NOMO-1 treated with dmso at 0.1 percent for 144 hours (cell line): ENCODE data around the gene BCAP31.
A peak's percentile ranks its signal among the peaks of the same experiment; 100 is the strongest.
"Not testable (repeated sequence)": the region's sequence is repeated elsewhere in the genome, so short reads cannot be mapped to it uniquely, and the experiment has no call there.

Experiments used
- DNase-seq: peaks from one replicate; lab custom pipeline; 2025; ENCODE audit not compliant: unreplicated experiment; lab: John Stamatoyannopoulos, UW

Gene BCAP31

DNA sequence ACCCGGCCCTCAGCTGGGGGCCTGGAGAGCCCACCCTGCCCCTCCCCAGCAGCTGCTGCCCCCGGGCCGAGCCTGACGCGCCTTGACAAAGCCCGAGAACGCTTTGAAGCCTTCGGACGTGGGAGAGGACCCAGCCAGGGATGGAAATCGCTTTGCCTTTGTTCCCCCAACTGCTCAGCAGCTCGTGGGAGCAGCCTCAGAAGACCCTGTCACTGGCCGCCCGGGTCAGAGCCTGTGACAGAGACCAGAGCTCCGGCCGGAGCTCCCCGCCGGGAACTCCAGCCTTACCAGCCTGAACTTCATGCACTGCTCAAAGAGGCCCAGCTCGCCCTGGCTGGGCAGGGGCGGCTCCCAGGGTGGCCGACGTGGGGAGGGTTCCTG is 39.0 kb downstream of the BCAP31 start:
- no peak for DNase-seq

DNA sequence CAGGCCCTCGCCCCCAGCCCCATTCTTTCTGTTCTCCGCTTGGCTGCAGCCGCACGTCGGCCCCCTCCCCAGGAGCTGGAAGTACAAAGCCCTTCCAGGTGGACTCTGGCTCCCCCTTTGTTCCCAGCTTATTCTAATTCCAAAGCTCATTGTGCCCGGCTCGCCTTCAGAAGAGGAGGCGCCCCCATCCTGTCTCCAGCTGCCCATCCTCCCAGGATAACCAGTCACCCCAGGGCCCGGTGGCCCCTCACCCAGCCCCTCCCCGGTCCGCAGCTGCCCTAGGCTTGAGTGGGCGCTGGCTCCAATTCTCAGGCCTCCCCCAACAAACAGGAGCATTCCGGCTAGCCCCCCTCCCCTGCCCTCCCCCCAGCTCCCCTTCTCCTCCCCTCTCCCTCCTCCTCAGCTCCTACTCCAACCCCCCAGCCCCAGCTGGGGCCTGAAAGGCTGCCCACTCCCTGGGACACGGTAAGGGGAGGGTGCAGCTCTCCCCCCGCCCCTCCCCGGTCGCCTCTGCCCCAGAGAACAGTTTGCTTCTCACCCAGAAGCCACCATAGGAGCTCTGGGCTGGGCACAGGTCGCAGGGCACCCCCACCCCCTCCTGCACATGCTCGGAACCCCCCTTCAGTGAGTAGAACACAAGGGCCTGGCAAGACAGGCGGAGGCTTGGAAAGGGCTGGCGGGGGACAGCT is 39.6 kb downstream of the BCAP31 start:
- DNase-seq, result no peak

- DNase-seq, result not testable (repeated sequence)
These were observed 40.7 kb downstream of the BCAP31 start for GRCh38 chrX:153683486-153683885.

- DNase-seq, result no peak
These were observed 43.0 kb downstream of the BCAP31 start for GRCh38 chrX:153681175-153681574.

GRCh38 chrX:153674219-153674851 is 49.9 kb downstream of the BCAP31 start:
- no peak for DNase-seq

GRCh38 chrX:153673428-153674218 is 50.6 kb downstream of the BCAP31 start, which contains the start of gene PNCK:
Gene PNCK (minus strand): TSS chrX:153673813. CDS start chrX:153673076, 737 bp downstream.
- DNase-seq, result no peak

DNA sequence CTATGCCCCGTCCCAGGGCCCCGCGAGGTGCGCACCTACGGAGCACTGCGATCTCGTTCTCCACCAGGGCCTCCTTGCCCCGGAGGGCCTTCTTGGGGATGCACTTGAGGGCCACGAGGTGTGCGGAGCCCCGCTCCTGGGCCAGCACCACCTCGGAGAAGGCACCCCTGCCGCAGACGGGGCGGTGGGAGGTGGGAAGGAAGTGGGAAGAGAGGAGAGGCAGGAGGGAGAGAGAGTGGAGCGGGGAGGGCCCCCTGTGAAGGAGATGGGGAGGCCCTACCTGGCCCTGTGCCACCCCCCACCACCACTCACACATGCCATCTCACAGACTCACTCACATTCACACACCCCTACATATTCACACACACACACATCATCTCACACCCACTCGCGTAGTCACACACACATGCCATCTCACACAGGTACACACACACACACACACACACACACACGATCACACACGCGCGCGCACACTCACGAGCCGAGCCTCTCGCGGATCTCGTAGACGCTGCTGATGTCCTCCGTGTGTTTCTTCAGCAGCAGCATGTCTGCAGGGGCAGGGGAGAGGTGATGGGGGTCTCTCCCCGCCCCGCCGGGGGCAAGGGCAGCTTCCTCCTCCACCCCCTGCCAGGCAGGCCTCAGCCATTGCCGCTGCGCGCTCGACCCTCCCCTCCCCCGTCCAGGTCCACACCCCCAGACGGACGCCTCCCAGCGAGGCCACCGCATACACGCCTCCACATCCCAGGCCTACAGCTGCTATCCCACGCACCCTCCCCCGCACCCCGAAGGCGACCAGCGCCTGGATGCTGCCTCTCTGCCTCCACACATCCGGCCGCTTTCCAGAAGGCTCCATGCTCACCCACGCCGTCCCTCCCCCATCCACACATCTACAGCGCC is 51.4 kb downstream of the BCAP31 start:
- DNase-seq, result no peak

DNA sequence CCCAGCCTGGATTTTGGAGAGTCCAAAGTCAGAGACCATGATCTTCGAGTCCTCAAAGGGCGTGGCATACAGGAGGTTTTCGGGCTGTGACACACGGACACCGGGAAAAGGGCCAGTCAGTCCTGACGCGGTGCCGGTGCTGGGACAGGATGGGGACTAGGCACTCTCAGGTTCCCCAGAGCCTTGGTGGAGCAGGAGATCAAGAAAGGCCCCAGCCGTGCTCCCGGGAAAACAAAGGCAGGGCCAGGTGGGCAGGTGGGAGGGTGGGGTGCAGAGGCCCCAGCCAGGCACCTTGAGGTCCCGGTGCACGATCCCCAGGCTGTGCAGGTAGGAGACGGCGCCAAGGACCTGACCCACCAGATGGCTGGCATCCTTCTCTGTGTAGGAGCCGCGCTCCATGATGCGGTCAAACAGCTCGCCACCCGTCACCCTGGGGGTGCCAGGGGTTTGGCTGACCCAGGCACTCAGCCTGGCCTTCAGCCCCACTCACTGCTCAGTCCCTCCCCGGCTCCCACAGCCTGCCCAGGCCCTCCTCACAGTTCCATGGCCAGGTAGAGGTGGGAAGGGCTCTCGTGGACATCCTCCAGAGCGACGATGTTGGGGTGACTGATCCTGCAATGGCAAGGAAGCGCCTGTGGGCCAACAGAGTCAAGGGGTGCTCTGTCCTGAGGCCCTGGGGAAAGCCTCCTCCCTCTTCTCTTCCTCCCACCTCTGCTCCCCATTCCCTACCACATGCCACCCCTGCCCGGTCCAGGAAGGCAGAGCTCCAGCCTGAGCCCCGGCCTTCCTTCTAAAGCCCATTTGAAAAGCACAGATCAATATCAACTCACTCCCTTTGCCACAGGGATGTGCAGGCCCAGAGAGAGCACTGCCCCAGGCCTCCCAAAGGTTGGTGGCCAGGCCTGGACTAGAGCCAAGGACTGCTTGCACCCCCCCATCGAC is 52.3 kb downstream of the BCAP31 start:
- no peak for DNase-seq

DNA sequence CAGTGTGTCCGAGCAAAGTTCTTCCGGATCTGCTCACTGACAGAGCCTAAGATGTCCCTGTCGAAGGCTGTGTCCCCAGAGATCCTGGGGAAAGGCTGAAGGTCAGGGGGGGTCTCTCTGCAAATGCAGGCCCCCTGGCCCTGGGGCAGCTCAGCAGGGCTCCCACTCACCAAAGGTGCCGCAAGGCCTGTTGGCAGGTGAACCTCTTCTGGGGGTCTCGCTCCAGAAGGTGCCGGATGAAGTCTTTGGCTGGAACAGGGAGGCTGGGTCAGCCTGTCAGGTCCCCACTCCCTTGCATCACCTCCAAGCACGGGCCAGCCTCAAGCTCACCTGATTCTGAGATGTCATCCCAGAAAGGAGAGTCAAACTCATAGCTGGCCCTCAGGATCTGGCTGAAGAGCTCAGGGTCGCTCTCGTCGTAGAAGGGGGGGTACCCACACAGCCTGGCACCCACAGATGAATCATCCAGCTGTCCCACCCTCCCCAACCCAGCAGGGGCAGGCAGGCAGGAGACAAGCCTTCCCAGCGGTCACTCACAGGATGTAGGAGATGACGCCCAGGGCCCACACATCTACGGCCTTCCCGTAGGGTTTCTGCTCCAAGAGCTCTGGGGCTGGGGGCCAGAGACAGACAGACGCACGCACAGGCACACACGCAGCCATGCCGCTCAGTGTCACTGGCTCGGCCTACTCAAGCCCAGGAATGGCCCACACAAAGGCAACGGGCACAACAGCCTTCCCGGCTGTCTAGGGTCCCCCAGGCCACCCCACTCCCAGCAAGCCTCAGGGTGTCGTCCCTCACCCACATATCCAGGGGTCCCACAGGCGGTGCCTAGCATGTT is 53.2 kb downstream of the BCAP31 start:
- DNase-seq, result no peak

DNA sequence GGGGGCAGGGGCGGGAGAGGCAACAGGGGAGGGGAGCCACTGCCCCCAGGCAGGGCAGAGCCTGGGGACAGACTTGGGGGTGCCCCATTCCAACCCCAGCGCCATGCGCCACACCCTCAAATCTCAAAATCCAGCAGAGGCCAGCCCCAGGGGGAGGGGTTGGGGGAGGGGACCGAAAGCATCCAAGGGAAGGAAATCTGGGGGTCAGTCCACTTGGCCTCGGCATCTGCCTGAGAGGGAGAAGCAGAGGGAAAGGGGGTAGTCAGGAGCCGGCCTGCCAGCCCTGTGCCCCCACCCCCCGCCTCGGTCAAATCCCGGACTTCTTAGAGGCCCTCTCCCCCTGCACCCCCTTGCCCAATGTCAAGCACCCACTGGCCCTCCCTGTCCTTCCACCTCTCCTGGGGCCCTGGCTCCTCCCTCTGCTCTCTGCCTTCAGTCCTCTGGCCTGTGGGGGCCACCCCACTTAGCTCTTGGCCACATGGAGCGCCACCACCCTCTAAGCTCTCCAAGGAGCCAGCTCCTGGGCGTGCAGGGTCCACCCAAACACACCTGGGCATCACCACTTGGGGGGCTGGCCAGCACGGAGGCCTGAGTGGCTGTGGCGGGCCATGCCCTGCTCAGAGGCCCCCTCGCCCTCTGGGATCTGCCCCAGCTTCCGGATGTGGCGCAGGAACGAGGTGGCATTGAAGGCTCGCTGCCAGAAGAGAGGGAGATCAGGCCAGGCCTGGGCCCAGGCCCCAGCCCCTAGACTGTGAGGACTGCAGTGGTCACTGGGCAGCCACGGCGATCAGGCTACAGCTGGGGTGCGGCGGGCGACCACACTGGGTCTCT is 54.1 kb downstream of the BCAP31 start:
- no peak for DNase-seq

- no peak for DNase-seq
These were observed 54.9 kb downstream of the BCAP31 start for GRCh38 chrX:153669174-153669890.

DNA sequence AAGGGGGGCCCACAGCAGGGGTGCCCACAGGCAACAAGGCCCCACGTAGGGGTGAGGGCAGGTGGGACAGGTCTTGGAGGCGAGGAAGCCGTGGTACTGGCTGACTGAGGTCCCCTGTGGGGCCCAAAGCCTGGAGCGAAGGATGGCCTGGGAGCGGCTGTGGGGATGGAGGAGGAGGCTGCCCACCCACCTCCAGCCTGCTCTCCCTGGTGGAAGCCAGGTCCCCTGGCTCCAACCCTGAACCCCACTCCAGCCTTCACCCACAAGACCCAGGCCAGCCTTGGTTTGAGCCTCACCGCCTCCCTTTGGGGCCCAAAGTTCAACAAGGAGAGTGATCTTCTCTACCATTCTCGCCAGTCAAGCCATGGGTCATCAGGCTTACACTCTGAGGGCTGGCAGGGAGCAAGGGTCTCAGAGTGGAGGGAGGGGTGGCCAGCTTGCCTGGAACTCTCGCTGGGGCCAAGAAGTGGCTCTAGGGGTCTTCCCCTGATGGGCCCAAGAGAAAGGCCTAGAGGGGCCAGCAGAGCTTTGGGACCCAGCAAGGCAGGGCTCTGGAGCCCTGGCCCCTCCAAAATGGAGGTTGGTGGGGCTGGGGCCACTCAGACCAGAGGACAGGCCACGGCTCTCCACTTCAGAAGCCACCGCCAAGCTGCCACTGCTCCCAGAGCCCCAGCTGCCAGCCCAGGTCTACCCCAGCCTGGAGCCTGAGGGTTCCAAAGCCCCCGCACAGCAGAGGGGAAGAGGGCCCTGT is 55.6 kb downstream of the BCAP31 start:
- no peak for DNase-seq

- peak; percentile 46 for DNase-seq
These were observed 56.2 kb downstream of the BCAP31 start for GRCh38 chrX:153667956-153668396.

DNA sequence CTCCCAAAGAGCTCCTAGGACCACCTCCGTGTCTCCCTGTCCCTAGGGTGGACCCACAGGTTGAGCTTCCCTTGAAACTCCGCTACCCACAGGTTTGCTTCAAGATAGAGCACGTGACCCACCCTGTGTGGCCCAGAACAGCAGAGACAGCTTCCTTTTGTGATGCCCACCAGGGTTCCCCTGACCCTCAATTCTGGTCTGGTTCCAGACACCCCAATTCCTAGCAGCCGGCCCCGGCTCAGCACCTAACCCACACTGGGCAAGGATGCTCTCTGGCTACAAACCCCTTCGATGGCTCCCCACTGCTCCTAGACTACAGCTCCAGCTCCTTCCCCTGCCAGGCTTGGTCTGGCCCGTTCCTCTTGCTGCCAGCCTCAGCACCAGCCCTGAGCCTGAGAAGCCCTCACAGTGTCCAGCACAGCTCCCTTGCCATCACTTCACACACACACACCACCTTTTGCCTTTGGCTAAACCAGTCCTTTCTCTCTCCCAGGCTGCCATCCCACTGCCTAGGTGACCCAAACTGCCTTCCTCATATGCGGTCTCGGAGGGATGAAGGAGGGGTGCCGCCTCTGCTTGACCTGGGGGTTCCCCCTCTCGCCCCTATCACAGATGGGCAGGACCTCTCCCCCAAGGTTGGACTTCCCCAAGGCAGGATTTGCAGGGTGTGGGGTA is 56.8 kb downstream of the BCAP31 start:
- no peak for DNase-seq

GRCh38 chrX:153665726-153666306 is 58.4 kb downstream of the BCAP31 start:
- no peak for DNase-seq

DNA sequence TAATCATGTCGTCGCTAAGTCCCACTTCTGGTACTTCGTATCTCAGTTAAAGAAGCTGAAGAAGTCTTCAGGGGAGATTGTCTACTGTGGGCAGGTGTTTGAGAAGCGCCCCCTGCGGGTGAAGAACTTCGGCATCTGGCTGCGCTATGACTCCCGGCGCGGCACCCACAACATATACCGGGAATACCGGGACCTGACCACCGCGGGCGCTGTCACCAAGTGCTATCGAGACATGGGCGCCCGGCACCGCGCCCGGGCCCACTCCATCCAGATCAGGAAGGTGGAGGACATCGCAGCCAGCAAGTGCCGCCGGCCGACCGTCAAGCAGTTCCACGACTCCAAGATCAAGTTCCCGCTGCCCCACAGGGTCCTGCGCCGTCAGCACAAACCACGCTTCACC is 61.9 kb downstream of the BCAP31 start:
- DNase-seq, result no peak
